ENCODE measurements around the gene ANLN.

The ANLN gene

GRCh38 chr7:36403452-36403851, 13.8 kb downstream of the ANLN start:
- no peaks in the 10 kb centered on the region for H3K4me1 ChIP-seq (ENCODE audit: control insufficient read depth, insufficient read depth, low read length)
- no peaks in the 10 kb centered on the region for H3K9me3 ChIP-seq (ENCODE audit: control insufficient read depth, low read length)
- no peaks in the 10 kb centered on the region for H3K27me3 ChIP-seq (ENCODE audit: control insufficient read depth, insufficient read depth, low read length)
- H3K36me3 ChIP-seq (ENCODE audit: control insufficient read depth, insufficient read depth, low read length) = no peaks in the 10 kb centered on the region
- no peak overlapping the region for H3K9ac ChIP-seq (ENCODE audit: low read length)
- H3K4me3 ChIP-seq (ENCODE audit: low read length) = no peak overlapping the region

- no peak overlapping the region for H3K9ac ChIP-seq (ENCODE audit: low read length)
- no peaks in the 10 kb centered on the region for H3K27me3 ChIP-seq (ENCODE audit: control insufficient read depth, insufficient read depth, low read length)
- H3K4me1 ChIP-seq (ENCODE audit: control insufficient read depth, insufficient read depth, low read length) = no peaks in the 10 kb centered on the region
- H3K9me3 ChIP-seq (ENCODE audit: control insufficient read depth, low read length) = no peaks in the 10 kb centered on the region
- H3K36me3 ChIP-seq (ENCODE audit: control insufficient read depth, insufficient read depth, low read length) = no peaks in the 10 kb centered on the region
- H3K4me3 ChIP-seq (ENCODE audit: low read length) = no peak overlapping the region
These were observed 15.2 kb downstream of the ANLN start for GRCh38 chr7:36404639-36405408.

- Histone ChIP-seq H3K4me3 (ENCODE audit: low read length) (no peak overlapping the region), H3K4me1 (ENCODE audit: control insufficient read depth, insufficient read depth, low read length) (no peaks in the 10 kb centered on the region), H3K27me3 (ENCODE audit: control insufficient read depth, insufficient read depth, low read length) (no peaks in the 10 kb centered on the region), H3K36me3 (ENCODE audit: control insufficient read depth, insufficient read depth, low read length) (no peaks in the 10 kb centered on the region), H3K9ac (ENCODE audit: low read length) (no peak overlapping the region), H3K9me3 (ENCODE audit: control insufficient read depth, low read length) (no peaks in the 10 kb centered on the region)
These were observed 15.7 kb downstream of the ANLN start for GRCh38 chr7:36405409-36405803.

GRCh38 chr7:36406156-36406555, 16.5 kb downstream of the ANLN start:
- no peak overlapping the region for H3K4me3 ChIP-seq (ENCODE audit: low read length)
- no peaks in the 10 kb centered on the region for H3K27me3 ChIP-seq (ENCODE audit: control insufficient read depth, insufficient read depth, low read length)
- H3K9ac ChIP-seq (ENCODE audit: low read length) = no peak overlapping the region
- no peaks in the 10 kb centered on the region for H3K36me3 ChIP-seq (ENCODE audit: control insufficient read depth, insufficient read depth, low read length)
- no peaks in the 10 kb centered on the region for H3K9me3 ChIP-seq (ENCODE audit: control insufficient read depth, low read length)
- H3K4me1 ChIP-seq (ENCODE audit: control insufficient read depth, insufficient read depth, low read length) = no peaks in the 10 kb centered on the region

GRCh38 chr7:36407636-36408550, 18.2 kb downstream of the ANLN start:
- no peak overlapping the region for H3K4me3 ChIP-seq (ENCODE audit: low read length)
- no peak overlapping the region for H3K9ac ChIP-seq (ENCODE audit: low read length)

GRCh38 chr7:36408589-36408988, 18.9 kb downstream of the ANLN start:
- H3K36me3 ChIP-seq (ENCODE audit: control insufficient read depth, insufficient read depth, low read length) = no peaks in the 10 kb centered on the region
- no peak overlapping the region for H3K4me3 ChIP-seq (ENCODE audit: low read length)
- H3K9ac ChIP-seq (ENCODE audit: low read length) = no peak overlapping the region
- no peaks in the 10 kb centered on the region for H3K4me1 ChIP-seq (ENCODE audit: control insufficient read depth, insufficient read depth, low read length)
- no peaks in the 10 kb centered on the region for H3K27me3 ChIP-seq (ENCODE audit: control insufficient read depth, insufficient read depth, low read length)
- H3K9me3 ChIP-seq (ENCODE audit: control insufficient read depth, low read length) = no peaks in the 10 kb centered on the region

More at GRCh38 chr7:36407636-36408550, 18.2 kb downstream of the ANLN start:
- H3K4me1 ChIP-seq (ENCODE audit: control insufficient read depth, insufficient read depth, low read length) = no peaks in the 10 kb centered on the region
- no peaks in the 10 kb centered on the region for H3K27me3 ChIP-seq (ENCODE audit: control insufficient read depth, insufficient read depth, low read length)
- no peaks in the 10 kb centered on the region for H3K9me3 ChIP-seq (ENCODE audit: control insufficient read depth, low read length)
- no peaks in the 10 kb centered on the region for H3K36me3 ChIP-seq (ENCODE audit: control insufficient read depth, insufficient read depth, low read length)

- H3K4me1 ChIP-seq (ENCODE audit: control insufficient read depth, insufficient read depth, low read length) = no peaks in the 10 kb centered on the region
These were observed 19.5 kb downstream of the ANLN start for GRCh38 chr7:36409180-36409579.

GRCh38 chr7:36415144-36415543, 25.5 kb downstream of the ANLN start:
- H3K9ac ChIP-seq (ENCODE audit: low read length) = no peak overlapping the region
- H3K4me1 ChIP-seq (ENCODE audit: control insufficient read depth, insufficient read depth, low read length) = no peaks in the 10 kb centered on the region
- H3K27me3 ChIP-seq (ENCODE audit: control insufficient read depth, insufficient read depth, low read length) = no peaks in the 10 kb centered on the region
- H3K9me3 ChIP-seq (ENCODE audit: control insufficient read depth, low read length) = no peaks in the 10 kb centered on the region
- H3K36me3 ChIP-seq (ENCODE audit: control insufficient read depth, insufficient read depth, low read length) = no peaks in the 10 kb centered on the region
- no peak overlapping the region for H3K4me3 ChIP-seq (ENCODE audit: low read length)

More at GRCh38 chr7:36409180-36409579, 19.5 kb downstream of the ANLN start:
- Histone ChIP-seq H3K9me3 (ENCODE audit: control insufficient read depth, low read length) (no peaks in the 10 kb centered on the region), H3K36me3 (ENCODE audit: control insufficient read depth, insufficient read depth, low read length) (no peaks in the 10 kb centered on the region), H3K27me3 (ENCODE audit: control insufficient read depth, insufficient read depth, low read length) (no peaks in the 10 kb centered on the region), H3K4me3 (ENCODE audit: low read length) (no peak overlapping the region), H3K9ac (ENCODE audit: low read length) (no peak overlapping the region)

GRCh38 chr7:36416251-36416650, 26.6 kb downstream of the ANLN start:
- no peaks in the 10 kb centered on the region for H3K36me3 ChIP-seq (ENCODE audit: control insufficient read depth, insufficient read depth, low read length)
- H3K9ac ChIP-seq (ENCODE audit: low read length) = no peak overlapping the region
- H3K4me1 ChIP-seq (ENCODE audit: control insufficient read depth, insufficient read depth, low read length) = no peaks in the 10 kb centered on the region
- no peak overlapping the region for H3K4me3 ChIP-seq (ENCODE audit: low read length)
- H3K27me3 ChIP-seq (ENCODE audit: control insufficient read depth, insufficient read depth, low read length) = no peaks in the 10 kb centered on the region
- no peaks in the 10 kb centered on the region for H3K9me3 ChIP-seq (ENCODE audit: control insufficient read depth, low read length)

- Histone ChIP-seq H3K36me3 (ENCODE audit: control insufficient read depth, insufficient read depth, low read length) (no peaks in the 10 kb centered on the region), H3K27me3 (ENCODE audit: control insufficient read depth, insufficient read depth, low read length) (no peaks in the 10 kb centered on the region), H3K9me3 (ENCODE audit: control insufficient read depth, low read length) (no peaks in the 10 kb centered on the region), H3K4me1 (ENCODE audit: control insufficient read depth, insufficient read depth, low read length) (no peaks in the 10 kb centered on the region), H3K4me3 (ENCODE audit: low read length) (no peak overlapping the region), H3K9ac (ENCODE audit: low read length) (no peak overlapping the region)
These were observed 30.6 kb downstream of the ANLN start for GRCh38 chr7:36420307-36420706.

DNA sequence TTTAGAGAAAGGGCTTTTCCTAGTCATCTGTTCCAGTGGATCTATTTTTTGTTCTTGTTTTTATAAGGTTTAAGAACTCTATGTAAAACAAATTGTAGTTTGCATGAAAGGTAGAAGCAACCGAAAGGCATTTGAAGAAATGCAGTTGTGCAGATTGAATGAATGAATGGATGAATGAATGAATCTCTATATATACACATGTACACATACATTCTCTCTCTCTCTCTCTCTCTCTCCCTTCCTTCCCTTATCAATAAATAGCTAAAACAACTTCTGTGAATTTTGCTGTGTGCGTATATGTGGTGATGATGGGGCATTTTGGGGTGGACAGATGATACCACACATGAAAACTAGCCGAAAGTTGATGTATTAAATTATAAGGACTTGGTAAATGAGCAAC, 32.4 kb downstream of the ANLN start:
- no peaks in the 10 kb centered on the region for H3K4me1 ChIP-seq (ENCODE audit: control insufficient read depth, insufficient read depth, low read length)
- H3K36me3 ChIP-seq (ENCODE audit: control insufficient read depth, insufficient read depth, low read length) = no peaks in the 10 kb centered on the region
- no peaks in the 10 kb centered on the region for H3K9me3 ChIP-seq (ENCODE audit: control insufficient read depth, low read length)
- H3K9ac ChIP-seq (ENCODE audit: low read length) = no peak overlapping the region
- no peak overlapping the region for H3K4me3 ChIP-seq (ENCODE audit: low read length)
- H3K27me3 ChIP-seq (ENCODE audit: control insufficient read depth, insufficient read depth, low read length) = no peaks in the 10 kb centered on the region

DNA sequence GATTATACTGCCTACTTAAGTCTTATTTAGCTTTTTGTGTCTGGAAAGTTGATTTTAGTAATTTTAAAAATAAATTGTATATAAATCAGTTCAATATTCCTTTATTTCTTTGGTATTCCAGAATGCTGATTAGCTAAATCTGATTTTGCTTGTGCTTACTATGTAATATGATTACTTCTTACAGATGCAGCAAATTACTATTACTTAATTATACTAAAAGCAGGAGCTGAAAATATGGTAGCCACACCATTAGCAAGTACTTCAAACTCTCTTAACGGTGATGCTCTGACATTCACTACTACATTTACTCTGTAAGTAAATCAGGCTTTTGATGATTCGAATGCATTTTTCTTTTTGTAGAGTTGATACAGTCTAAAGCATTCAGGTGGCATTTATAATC, 34.0 kb downstream of the ANLN start:
- no peaks in the 10 kb centered on the region for H3K27me3 ChIP-seq (ENCODE audit: control insufficient read depth, insufficient read depth, low read length)
- no peak overlapping the region for H3K4me3 ChIP-seq (ENCODE audit: low read length)
- no peaks in the 10 kb centered on the region for H3K4me1 ChIP-seq (ENCODE audit: control insufficient read depth, insufficient read depth, low read length)
- no peaks in the 10 kb centered on the region for H3K9me3 ChIP-seq (ENCODE audit: control insufficient read depth, low read length)
- no peak overlapping the region for H3K9ac ChIP-seq (ENCODE audit: low read length)
- H3K36me3 ChIP-seq (ENCODE audit: control insufficient read depth, insufficient read depth, low read length) = no peaks in the 10 kb centered on the region
